NCI-H1417 treated with DMSO at 0.1 percent for 48 hours (cell line): ENCODE measurements around the gene TEX19.

Experiments
- DNase-seq: peaks from one replicate; lab custom pipeline; 2025; lab: John Stamatoyannopoulos, UW

TEX19 gene

GRCh38 chr17:82358465-82359350 lies at the start of gene TEX19:
TSS of gene TEX19 (plus strand) at chr17:82359247. CDS start at chr17:82362151, 2,904 bp downstream.
- no peak for DNase-seq

GRCh38 chr17:82309656-82310570 lies 49.1 kb upstream of the TEX19 start:
- no peak for DNase-seq

- DNase-seq, result no peak
These were observed 48.2 kb upstream of the TEX19 start for GRCh38 chr17:82310877-82311276.

- DNase-seq, result no peak
These were observed 47.1 kb upstream of the TEX19 start for GRCh38 chr17:82311971-82312370.

- DNase-seq, result no peak
These were observed 45.6 kb upstream of the TEX19 start for GRCh38 chr17:82313195-82314011.

- no peak for DNase-seq
These were observed 44.9 kb upstream of the TEX19 start for GRCh38 chr17:82314012-82314726.

- DNase-seq, result no peak
These were observed 44.1 kb upstream of the TEX19 start for GRCh38 chr17:82314727-82315605.

GRCh38 chr17:82315703-82316358 lies 43.2 kb upstream of the TEX19 start:
- DNase-seq, result no peak

- DNase-seq, result no peak
These were observed 42.2 kb upstream of the TEX19 start for GRCh38 chr17:82316651-82317393.

- no peak for DNase-seq
These were observed 41.5 kb upstream of the TEX19 start, which contains the start of gene CD7 for GRCh38 chr17:82317394-82318168. TSS of gene CD7 (minus strand) at chr17:82317608. CDS start at chr17:82317495, 113 bp downstream.

- no peak for DNase-seq
These were observed 40.9 kb upstream of the TEX19 start for GRCh38 chr17:82318169-82318498.

- no peak for DNase-seq
These were observed 40.1 kb upstream of the TEX19 start for GRCh38 chr17:82318772-82319606.

GRCh38 chr17:82319619-82320062 lies 39.4 kb upstream of the TEX19 start:
- DNase-seq, result no peak

GRCh38 chr17:82320140-82320840 lies 38.8 kb upstream of the TEX19 start:
- no peak for DNase-seq

- no peak for DNase-seq
These were observed 37.8 kb upstream of the TEX19 start for GRCh38 chr17:82320956-82321927.
